A673 (cell line): ENCODE results near the gene CTNNBL1. TPM values are rescaled to one million over a fixed set of nuclear protein-coding genes. Genes with fewer than 3 reads are reported as not detected.

ENCODE experiments used
- BruUV-seq: library from RNA; stranded (reverse); fragments of 400-500 nt; replicated peaks from 2 replicates; lab custom pipeline; 2021; lab: Mats Ljungman, UMichigan
- CTCF ChIA-PET: fragments of 300-600 bp; sonication (Branson Sonifier 250); formaldehyde crosslinking; loops from one replicate; lab custom pipeline; 2022; ENCODE audit warnings: antibody characterized with exemption; lab: Charles Lee
- POLR2A ChIA-PET: fragments of 300-600 bp; sonication (Branson Sonifier 250); formaldehyde crosslinking; loops from one replicate; lab custom pipeline; 2022; ENCODE audit warnings: antibody characterized with exemption; ENCODE audit not compliant: low non-redundant PET; lab: Charles Lee
- DNase-seq: peaks from one replicate; pipeline ENCODE4 v3.0.0-alpha.2; 2015; ENCODE audit warnings: low spot score
- H3K27ac ChIP-seq: fragments of 200-600 bp; sonication (generic); 2 replicates; pipeline ENCODE4 v1.5.1; 2016; ENCODE audit warnings: mixed run types, low read depth, mild to moderate bottlenecking, mixed read lengths, antibody characterized with exemption, low read length; ENCODE audit not compliant: poor library complexity, severe bottlenecking
- H3K27me3 ChIP-seq: fragments of 200-600 bp; sonication (generic); replicated peaks from 2 replicates; pipeline ENCODE4 v1.6.1; 2017; ENCODE audit warnings: mixed run types, low read depth, mild to moderate bottlenecking, mixed read lengths, antibody characterized with exemption, low read length; ENCODE audit not compliant: insufficient read depth, poor library complexity
- H3K36me3 ChIP-seq: fragments of 200-600 bp; sonication (generic); 2 replicates; pipeline ENCODE4 v1.6.1; 2016; ENCODE audit warnings: mixed run types, mild to moderate bottlenecking, mixed read lengths, antibody characterized with exemption, low read length; ENCODE audit not compliant: insufficient read depth, poor library complexity, severe bottlenecking
- H3K4me1 ChIP-seq: fragments of 200-600 bp; sonication (generic); 2 replicates; pipeline ENCODE4 v1.6.1; 2017; ENCODE audit warnings: mixed run types, mild to moderate bottlenecking, mixed read lengths, antibody characterized with exemption, low read length; ENCODE audit not compliant: insufficient read depth, poor library complexity, severe bottlenecking
- H3K4me3 ChIP-seq: fragments of 200-600 bp; sonication (generic); 2 replicates; pipeline ENCODE4 v1.5.1; 2016; ENCODE audit warnings: low read depth, mixed run types, mild to moderate bottlenecking, mixed read lengths, low read length; ENCODE audit not compliant: poor library complexity, severe bottlenecking
- H3K9me3 ChIP-seq: fragments of 200-600 bp; sonication (generic); 2 replicates; pipeline ENCODE4 v1.6.1; 2016; ENCODE audit warnings: mixed run types, low read depth, mild to moderate bottlenecking, mixed read lengths, antibody characterized with exemption, low read length; ENCODE audit not compliant: poor library complexity, severe bottlenecking
- CTCF ChIP-seq: fragments of 300-800, 200-600 bp; sonication (generic); conservative IDR thresholded peaks from 2 replicates; pipeline ENCODE4 v1.5.1; 2017; ENCODE audit warnings: low read depth, mild to moderate bottlenecking, antibody characterized with exemption, low read length, moderate library complexity, mixed read lengths
- EZH2 ChIP-seq: fragments of 200-600 bp; sonication (generic); IDR thresholded peaks from 2 replicates; pipeline ENCODE4 v1.6.1; 2017; ENCODE audit warnings: borderline replicate concordance, low read depth, mild to moderate bottlenecking, mixed read lengths, antibody characterized with exemption, low read length; ENCODE audit not compliant: poor library complexity, severe bottlenecking
- intact Hi-C: fragments of 100-400 bp; cut with micrococcal nuclease; formaldehyde crosslinking; loops from one replicate; pipeline ENCODE4 v1.10.0; 2022; ENCODE audit not compliant: unreplicated experiment
- total RNA-seq: library from RNA; stranded (reverse); gene quantifications from 2 replicates; pipeline ENCODE4 v1.2.3, GENCODE V29; 2021

CTNNBL1 gene
- total RNA-seq, 1 experiment from 2014 or later: 88.5 TPM

GRCh38 chr20:37669062-37669772 lies 24.6 kb upstream of the CTNNBL1 start:
- BruUV-seq: no TSS peak
- Histone ChIP-seq H3K4me1 (peaks cover 13% of the 10 kb centered on the region), H3K27ac (no peak overlapping the region), H3K4me3 (no peak overlapping the region), H3K36me3 (no peaks in the 10 kb centered on the region), H3K27me3 (no peaks in the 10 kb centered on the region), H3K9me3 (no peaks in the 10 kb centered on the region)
- POLR2A ChIA-PET: no interaction called here
- DNase-seq: no peak
- intact Hi-C loops: no loop called here
- CTCF ChIA-PET: interaction anchor here (0.6 kb wide), 1 partner anchor 108 kb away, joined by 8 read pairs; no protein-coding TSS in a partner anchor
- TF ChIP-seq CTCF (no peak), EZH2 (no peak)

GRCh38 chr20:37669773-37670236 lies 24.0 kb upstream of the CTNNBL1 start:
- no peak overlapping the region for H3K27ac ChIP-seq
- H3K4me1 ChIP-seq: peaks cover 13% of the 10 kb centered on the region
- H3K9me3 ChIP-seq: no peaks in the 10 kb centered on the region
- no peak for DNase-seq
- peak overlapping the region; percentile 38 for H3K4me3 ChIP-seq
- intact Hi-C loops: no loop called here
- no TSS peak for BruUV-seq
- no peak for TF ChIP-seq CTCF
- no peak for TF ChIP-seq EZH2
- ChIA-PET CTCF (no interaction called here), POLR2A (no interaction called here)
- H3K27me3 ChIP-seq: no peaks in the 10 kb centered on the region
- no peaks in the 10 kb centered on the region for H3K36me3 ChIP-seq

GRCh38 chr20:37670351-37670791 lies 23.5 kb upstream of the CTNNBL1 start:
- Histone ChIP-seq H3K27ac (no peak overlapping the region), H3K27me3 (no peaks in the 10 kb centered on the region), H3K4me1 (peaks cover 13% of the 10 kb centered on the region), H3K36me3 (no peaks in the 10 kb centered on the region), H3K9me3 (no peaks in the 10 kb centered on the region), H3K4me3 (peak overlapping the region; percentile 38)
- intact Hi-C loops: no loop called here
- BruUV-seq: no TSS peak
- DNase-seq: peak; percentile 74
- TF ChIP-seq CTCF (no peak), EZH2 (no peak)
- ChIA-PET CTCF (no interaction called here), POLR2A (no interaction called here)
